MM.1S (cell line): ENCODE data around the gene ENPP3.

ENCODE experiments used
- DNase-seq: peaks from one replicate; pipeline ENCODE4 v3.0.0-alpha.2; 2015
- H2AFZ ChIP-seq: fragments of 300-600 bp; sonication (generic); 2 replicates; pipeline ENCODE4 v1.6.0; 2016; ENCODE audit warnings: antibody characterized with exemption, low read length
- H3F3A ChIP-seq: fragments of 300-600 bp; sonication (generic); 2 replicates; pipeline ENCODE4 v1.6.1; 2016; ENCODE audit warnings: mild to moderate bottlenecking, antibody characterized with exemption, low read length, moderate library complexity, mixed read lengths; ENCODE audit not compliant: insufficient read depth
- H3K27ac ChIP-seq: fragments of 300-600 bp; sonication (generic); 2 replicates; pipeline ENCODE4 v1.5.1; 2016; ENCODE audit warnings: mild to moderate bottlenecking, low read length
- H3K27me3 ChIP-seq: fragments of 300-600 bp; sonication (generic); replicated peaks from 2 replicates; pipeline ENCODE4 v1.6.0; 2016; ENCODE audit warnings: low read length; ENCODE audit not compliant: insufficient read depth
- H3K36me3 ChIP-seq: fragments of 300-600 bp; sonication (generic); replicated peaks from 2 replicates; pipeline ENCODE4 v1.6.1; 2016; ENCODE audit warnings: mild to moderate bottlenecking, low read length, mixed read lengths; ENCODE audit not compliant: insufficient read depth
- H3K4me1 ChIP-seq: fragments of 300-600 bp; sonication (generic); 2 replicates; pipeline ENCODE4 v1.6.1; 2016; ENCODE audit warnings: low read length, mixed read lengths
- H3K4me2 ChIP-seq: fragments of 300-600 bp; sonication (generic); 2 replicates; pipeline ENCODE4 v1.6.0; 2016; ENCODE audit warnings: low read depth, low read length
- H3K4me3 ChIP-seq: fragments of 300-600 bp; sonication (generic); 2 replicates; pipeline ENCODE4 v1.5.1; 2016; ENCODE audit warnings: low read length, mixed read lengths
- H3K79me2 ChIP-seq: fragments of 300-600 bp; sonication (generic); 2 replicates; pipeline ENCODE4 v1.6.1; 2016; ENCODE audit warnings: mixed run types, low read length, mixed read lengths
- H3K9ac ChIP-seq: fragments of 300-600 bp; sonication (generic); 2 replicates; pipeline ENCODE4 v1.6.1; 2016; ENCODE audit warnings: low read length, mixed read lengths
- H3K9me2 ChIP-seq: fragments of 300-600 bp; sonication (generic); replicated peaks from 2 replicates; pipeline ENCODE4 v1.6.1; 2016; ENCODE audit warnings: mild to moderate bottlenecking, low read length, mixed read lengths; ENCODE audit not compliant: insufficient read depth
- H3K9me3 ChIP-seq: fragments of 300-600 bp; sonication (generic); replicated peaks from 2 replicates; pipeline ENCODE4 v1.6.1; 2016; ENCODE audit warnings: mild to moderate bottlenecking, low read length, mixed read lengths; ENCODE audit not compliant: insufficient read depth
- H4K20me1 ChIP-seq: fragments of 300-600 bp; sonication (generic); 2 replicates; pipeline ENCODE4 v1.6.1; 2016; ENCODE audit warnings: mild to moderate bottlenecking, low read length, moderate library complexity, mixed read lengths; ENCODE audit not compliant: insufficient read depth
- EZH2 ChIP-seq: fragments of 300-600 bp; sonication (generic); optimal IDR thresholded peaks from 2 replicates; pipeline ENCODE3; 2017; ENCODE audit warnings: low read depth, mild to moderate bottlenecking, antibody characterized with exemption, low read length, mixed read lengths
- EZH2phosphoT487 ChIP-seq: fragments of 300-600 bp; sonication (generic); IDR thresholded peaks from 2 replicates; pipeline ENCODE4 v1.6.1; 2018; ENCODE audit warnings: antibody characterized with exemption, low read length
- TF ChIP-seq, protein P1 (sequence below): fragments of 300-600 bp; sonication (generic); IDR thresholded peaks from 2 replicates; pipeline ENCODE4 v1.5.1; 2016; ENCODE audit warnings: antibody characterized with exemption, low read length, mixed read lengths

The ENPP3 gene

DNA sequence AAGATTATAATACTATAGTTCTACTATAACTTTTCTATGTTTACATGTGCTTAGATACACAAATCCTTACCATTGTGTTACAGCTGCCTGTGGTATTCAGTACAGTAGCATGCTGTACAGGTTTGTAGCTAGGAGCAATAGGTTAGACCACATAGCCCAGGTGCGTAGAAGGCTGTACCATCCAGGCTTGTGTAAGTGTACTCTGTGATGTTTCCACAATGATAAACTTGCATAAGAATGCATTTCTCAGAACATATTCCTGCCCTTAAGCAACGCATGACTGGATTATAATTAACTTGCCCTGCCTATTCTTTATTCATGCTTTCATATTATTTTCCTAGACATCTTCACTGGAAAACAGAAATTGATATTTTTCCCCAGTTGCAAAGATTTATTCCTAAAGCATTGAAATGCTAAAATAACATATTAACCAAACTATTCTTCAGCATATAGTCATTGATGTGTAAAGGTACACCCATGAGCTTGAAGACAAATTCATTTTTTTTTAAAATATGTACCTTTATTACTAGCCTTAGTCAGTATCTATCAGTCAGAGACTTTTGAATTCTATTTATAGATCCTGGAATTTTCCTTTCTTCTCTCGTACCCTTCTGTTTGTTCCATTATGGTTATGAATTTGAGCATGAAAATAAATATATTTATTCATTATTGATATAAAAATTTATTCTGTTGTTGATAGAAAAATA is 80.9 kb downstream of the ENPP3 start:
- Histone ChIP-seq H3K9ac (no peak overlapping the region), H3K9me2 (no peaks in the 10 kb centered on the region), H4K20me1 (no peaks in the 10 kb centered on the region), H3K36me3 (no peaks in the 10 kb centered on the region), H3K79me2 (no peaks in the 10 kb centered on the region), H3K4me3 (no peak overlapping the region), H3K4me2 (no peak overlapping the region), H3K27ac (no peak overlapping the region), H3F3A (no peaks in the 10 kb centered on the region), H3K4me1 (no peaks in the 10 kb centered on the region), H3K27me3 (no peaks in the 10 kb centered on the region), H3K9me3 (no peaks in the 10 kb centered on the region), H2AFZ (no peak overlapping the region)
- no peak for TF ChIP-seq EZH2phosphoT487
- TF ChIP-seq, protein P1, sequence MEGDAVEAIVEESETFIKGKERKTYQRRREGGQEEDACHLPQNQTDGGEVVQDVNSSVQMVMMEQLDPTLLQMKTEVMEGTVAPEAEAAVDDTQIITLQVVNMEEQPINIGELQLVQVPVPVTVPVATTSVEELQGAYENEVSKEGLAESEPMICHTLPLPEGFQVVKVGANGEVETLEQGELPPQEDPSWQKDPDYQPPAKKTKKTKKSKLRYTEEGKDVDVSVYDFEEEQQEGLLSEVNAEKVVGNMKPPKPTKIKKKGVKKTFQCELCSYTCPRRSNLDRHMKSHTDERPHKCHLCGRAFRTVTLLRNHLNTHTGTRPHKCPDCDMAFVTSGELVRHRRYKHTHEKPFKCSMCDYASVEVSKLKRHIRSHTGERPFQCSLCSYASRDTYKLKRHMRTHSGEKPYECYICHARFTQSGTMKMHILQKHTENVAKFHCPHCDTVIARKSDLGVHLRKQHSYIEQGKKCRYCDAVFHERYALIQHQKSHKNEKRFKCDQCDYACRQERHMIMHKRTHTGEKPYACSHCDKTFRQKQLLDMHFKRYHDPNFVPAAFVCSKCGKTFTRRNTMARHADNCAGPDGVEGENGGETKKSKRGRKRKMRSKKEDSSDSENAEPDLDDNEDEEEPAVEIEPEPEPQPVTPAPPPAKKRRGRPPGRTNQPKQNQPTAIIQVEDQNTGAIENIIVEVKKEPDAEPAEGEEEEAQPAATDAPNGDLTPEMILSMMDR, result no peak
- no peak for TF ChIP-seq EZH2
- no peak for DNase-seq

DNA sequence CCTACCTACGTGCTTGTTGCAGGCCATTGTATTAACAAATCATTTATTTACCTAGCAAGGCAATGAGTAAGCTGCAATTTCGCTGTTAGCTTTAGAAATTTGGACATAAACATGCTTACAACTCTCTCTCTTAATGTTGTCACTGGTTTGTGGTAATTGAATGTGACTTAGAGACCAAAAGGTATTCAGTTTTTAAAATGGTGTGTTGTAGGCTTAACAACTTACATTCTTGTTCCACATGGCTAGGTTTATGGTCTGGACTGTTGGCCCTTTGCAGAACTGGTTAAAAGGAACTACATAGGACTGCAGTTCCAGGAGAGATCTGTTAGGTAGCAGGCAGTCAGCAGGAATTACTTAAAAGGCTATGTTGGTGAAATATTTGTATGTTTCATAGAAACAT is 84.1 kb downstream of the ENPP3 start:
- no peak overlapping the region for H2AFZ ChIP-seq
- no peaks in the 10 kb centered on the region for H3K79me2 ChIP-seq
- DNase-seq, result no peak
- H3K4me1 ChIP-seq, result no peaks in the 10 kb centered on the region
- no peaks in the 10 kb centered on the region for H3K9me3 ChIP-seq
- no peaks in the 10 kb centered on the region for H3K27me3 ChIP-seq
- no peaks in the 10 kb centered on the region for H3K36me3 ChIP-seq
- no peak overlapping the region for H3K27ac ChIP-seq
- H4K20me1 ChIP-seq, result no peaks in the 10 kb centered on the region
- TF ChIP-seq, protein P1, result no peak
- no peak for TF ChIP-seq EZH2
- TF ChIP-seq EZH2phosphoT487, result no peak
- H3K9me2 ChIP-seq, result no peaks in the 10 kb centered on the region
- no peak overlapping the region for H3K4me2 ChIP-seq
- H3K9ac ChIP-seq, result no peak overlapping the region
- H3K4me3 ChIP-seq, result no peak overlapping the region
- H3F3A ChIP-seq, result no peaks in the 10 kb centered on the region

DNA sequence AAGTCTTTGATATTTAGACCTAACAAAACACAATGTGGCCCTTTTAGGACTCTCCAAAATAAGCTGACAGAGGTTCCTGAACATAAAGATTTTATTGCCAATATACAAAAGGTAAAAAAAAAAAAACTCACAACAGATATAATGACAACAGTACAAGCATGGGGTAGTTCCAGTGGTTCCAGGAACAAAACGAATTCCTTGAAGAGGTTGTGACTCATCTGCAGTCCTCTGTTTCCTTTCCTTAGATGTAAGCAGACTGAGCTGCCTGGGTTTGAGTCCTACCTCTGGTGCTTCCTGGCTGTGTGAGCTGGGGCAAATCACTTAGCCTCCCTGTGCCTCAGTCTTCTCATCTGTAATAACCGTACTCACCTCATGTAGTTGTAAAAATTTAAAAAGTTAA is 87.0 kb downstream of the ENPP3 start:
- Histone ChIP-seq H4K20me1 (no peaks in the 10 kb centered on the region), H3K4me2 (no peak overlapping the region), H3F3A (no peaks in the 10 kb centered on the region), H3K27me3 (no peaks in the 10 kb centered on the region), H3K79me2 (no peaks in the 10 kb centered on the region), H3K9me2 (no peaks in the 10 kb centered on the region), H3K9ac (no peak overlapping the region), H3K9me3 (no peaks in the 10 kb centered on the region), H3K4me1 (no peaks in the 10 kb centered on the region), H3K4me3 (no peak overlapping the region), H2AFZ (no peak overlapping the region), H3K27ac (no peak overlapping the region), H3K36me3 (no peaks in the 10 kb centered on the region)
- TF ChIP-seq EZH2, result no peak
- TF ChIP-seq, protein P1, result no peak
- no peak for TF ChIP-seq EZH2phosphoT487
- DNase-seq, result no peak
